ENCODE results near the gene MALRD1.

The MALRD1 gene

GRCh38 chr10:19097151-19097550 lies 48.5 kb downstream of the MALRD1 start:
- TF ChIP-seq CTCF (IDR thresholded peaks at IDR 0.05; ENCODE audit: low read depth, low read length): no peak
- no peak for DNase-seq (ENCODE audit: extremely low read depth, low read depth)

GRCh38 chr10:19098803-19099202 lies 50.2 kb downstream of the MALRD1 start:
- DNase-seq (ENCODE audit: extremely low read depth, low read depth): no peak
- TF ChIP-seq CTCF (IDR thresholded peaks at IDR 0.05; ENCODE audit: low read depth, low read length): no peak

GRCh38 chr10:19107406-19107805 lies 58.8 kb downstream of the MALRD1 start:
- DNase-seq (ENCODE audit: extremely low read depth, low read depth): no peak
- TF ChIP-seq CTCF (IDR thresholded peaks at IDR 0.05; ENCODE audit: low read depth, low read length): no peak

- DNase-seq (ENCODE audit: extremely low read depth, low read depth): no peak
These were observed 63.1 kb downstream of the MALRD1 start for GRCh38 chr10:19111501-19112267.

GRCh38 chr10:19117438-19117837 lies 68.8 kb downstream of the MALRD1 start:
- DNase-seq (ENCODE audit: extremely low read depth, low read depth): no peak
- TF ChIP-seq CTCF (IDR thresholded peaks at IDR 0.05; ENCODE audit: low read depth, low read length): no peak

More at GRCh38 chr10:19111501-19112267, 63.1 kb downstream of the MALRD1 start:
- TF ChIP-seq CTCF (IDR thresholded peaks at IDR 0.05; ENCODE audit: low read depth, low read length): no peak

GRCh38 chr10:19119191-19119590 lies 70.6 kb downstream of the MALRD1 start:
- no peak for DNase-seq (ENCODE audit: extremely low read depth, low read depth)
- no peak for TF ChIP-seq CTCF (IDR thresholded peaks at IDR 0.05; ENCODE audit: low read depth, low read length)

- no peak for DNase-seq (ENCODE audit: extremely low read depth, low read depth)
- no peak for TF ChIP-seq CTCF (IDR thresholded peaks at IDR 0.05; ENCODE audit: low read depth, low read length)
These were observed 71.8 kb downstream of the MALRD1 start for GRCh38 chr10:19120381-19120908.
